VCaP (cell line): ENCODE data around the gene TP63.

Experiments
- H3K27ac ChIP-seq: fragments of 450-650 bp; 2 replicates; pipeline ENCODE4 v1.5.1; 2017
- CTCF ChIP-seq: fragments of 450-650 bp; conservative IDR thresholded peaks from 2 replicates; pipeline ENCODE4 v1.5.1; 2017; ENCODE audit warnings: mild to moderate bottlenecking, moderate library complexity

Gene TP63

GRCh38 chr3:189589179-189589569 lies 42.0 kb upstream of the TP63 start:
- no peak for TF ChIP-seq CTCF
- no peak overlapping the region for H3K27ac ChIP-seq

- TF ChIP-seq CTCF = no peak
Observed at GRCh38 chr3:189590223-189590622, 41.0 kb upstream of the TP63 start.

GRCh38 chr3:189593581-189593980 lies 37.6 kb upstream of the TP63 start:
- TF ChIP-seq CTCF = no peak
- no peak overlapping the region for H3K27ac ChIP-seq

More at GRCh38 chr3:189590223-189590622, 41.0 kb upstream of the TP63 start:
- no peak overlapping the region for H3K27ac ChIP-seq

GRCh38 chr3:189596078-189596979 lies 34.9 kb upstream of the TP63 start:
- peak overlapping the region; percentile 48 for H3K27ac ChIP-seq

GRCh38 chr3:189597918-189598317 lies 33.3 kb upstream of the TP63 start:
- TF ChIP-seq CTCF = no peak
- no peak overlapping the region for H3K27ac ChIP-seq

- no peak overlapping the region for H3K27ac ChIP-seq
- no peak for TF ChIP-seq CTCF
Observed at GRCh38 chr3:189598530-189599225, 32.5 kb upstream of the TP63 start.

- TF ChIP-seq CTCF = no peak
Observed at GRCh38 chr3:189602471-189602870, 28.7 kb upstream of the TP63 start.

GRCh38 chr3:189605717-189606116 lies 25.5 kb upstream of the TP63 start:
- no peak for TF ChIP-seq CTCF
- H3K27ac ChIP-seq = no peak overlapping the region

More at GRCh38 chr3:189602471-189602870, 28.7 kb upstream of the TP63 start:
- no peak overlapping the region for H3K27ac ChIP-seq
